MM.1S (cell line): ENCODE measurements around the gene GATAD2A.
A peak's percentile ranks its signal among the peaks of the same experiment; 100 is the strongest.

Experiments
- DNase-seq: peaks from one replicate; pipeline ENCODE4 v3.0.0-alpha.2; 2015
- H2AFZ ChIP-seq: fragments of 300-600 bp; sonication (generic); 2 replicates; pipeline ENCODE4 v1.6.0; 2016; ENCODE audit warnings: antibody characterized with exemption, low read length
- H3F3A ChIP-seq: fragments of 300-600 bp; sonication (generic); 2 replicates; pipeline ENCODE4 v1.6.1; 2016; ENCODE audit warnings: mild to moderate bottlenecking, antibody characterized with exemption, low read length, moderate library complexity, mixed read lengths; ENCODE audit not compliant: insufficient read depth
- H3K27ac ChIP-seq: fragments of 300-600 bp; sonication (generic); 2 replicates; pipeline ENCODE4 v1.5.1; 2016; ENCODE audit warnings: mild to moderate bottlenecking, low read length
- H3K27me3 ChIP-seq: fragments of 300-600 bp; sonication (generic); replicated peaks from 2 replicates; pipeline ENCODE4 v1.6.0; 2016; ENCODE audit warnings: low read length; ENCODE audit not compliant: insufficient read depth
- H3K36me3 ChIP-seq: fragments of 300-600 bp; sonication (generic); replicated peaks from 2 replicates; pipeline ENCODE4 v1.6.1; 2016; ENCODE audit warnings: mild to moderate bottlenecking, low read length, mixed read lengths; ENCODE audit not compliant: insufficient read depth
- H3K4me1 ChIP-seq: fragments of 300-600 bp; sonication (generic); 2 replicates; pipeline ENCODE4 v1.6.1; 2016; ENCODE audit warnings: low read length, mixed read lengths
- H3K4me2 ChIP-seq: fragments of 300-600 bp; sonication (generic); 2 replicates; pipeline ENCODE4 v1.6.0; 2016; ENCODE audit warnings: low read depth, low read length
- H3K4me3 ChIP-seq: fragments of 300-600 bp; sonication (generic); 2 replicates; pipeline ENCODE4 v1.5.1; 2016; ENCODE audit warnings: low read length, mixed read lengths
- H3K79me2 ChIP-seq: fragments of 300-600 bp; sonication (generic); 2 replicates; pipeline ENCODE4 v1.6.1; 2016; ENCODE audit warnings: mixed run types, low read length, mixed read lengths
- H3K9ac ChIP-seq: fragments of 300-600 bp; sonication (generic); 2 replicates; pipeline ENCODE4 v1.6.1; 2016; ENCODE audit warnings: low read length, mixed read lengths
- H3K9me2 ChIP-seq: fragments of 300-600 bp; sonication (generic); replicated peaks from 2 replicates; pipeline ENCODE4 v1.6.1; 2016; ENCODE audit warnings: mild to moderate bottlenecking, low read length, mixed read lengths; ENCODE audit not compliant: insufficient read depth
- H3K9me3 ChIP-seq: fragments of 300-600 bp; sonication (generic); replicated peaks from 2 replicates; pipeline ENCODE4 v1.6.1; 2016; ENCODE audit warnings: mild to moderate bottlenecking, low read length, mixed read lengths; ENCODE audit not compliant: insufficient read depth
- H4K20me1 ChIP-seq: fragments of 300-600 bp; sonication (generic); 2 replicates; pipeline ENCODE4 v1.6.1; 2016; ENCODE audit warnings: mild to moderate bottlenecking, low read length, moderate library complexity, mixed read lengths; ENCODE audit not compliant: insufficient read depth
- EZH2 ChIP-seq: fragments of 300-600 bp; sonication (generic); optimal IDR thresholded peaks from 2 replicates; pipeline ENCODE3; 2017; ENCODE audit warnings: low read depth, mild to moderate bottlenecking, antibody characterized with exemption, low read length, mixed read lengths
- EZH2phosphoT487 ChIP-seq: fragments of 300-600 bp; sonication (generic); IDR thresholded peaks from 2 replicates; pipeline ENCODE4 v1.6.1; 2018; ENCODE audit warnings: antibody characterized with exemption, low read length
- TF ChIP-seq, protein P1 (sequence below): fragments of 300-600 bp; sonication (generic); IDR thresholded peaks from 2 replicates; pipeline ENCODE4 v1.5.1; 2016; ENCODE audit warnings: antibody characterized with exemption, low read length, mixed read lengths

Gene GATAD2A

DNA sequence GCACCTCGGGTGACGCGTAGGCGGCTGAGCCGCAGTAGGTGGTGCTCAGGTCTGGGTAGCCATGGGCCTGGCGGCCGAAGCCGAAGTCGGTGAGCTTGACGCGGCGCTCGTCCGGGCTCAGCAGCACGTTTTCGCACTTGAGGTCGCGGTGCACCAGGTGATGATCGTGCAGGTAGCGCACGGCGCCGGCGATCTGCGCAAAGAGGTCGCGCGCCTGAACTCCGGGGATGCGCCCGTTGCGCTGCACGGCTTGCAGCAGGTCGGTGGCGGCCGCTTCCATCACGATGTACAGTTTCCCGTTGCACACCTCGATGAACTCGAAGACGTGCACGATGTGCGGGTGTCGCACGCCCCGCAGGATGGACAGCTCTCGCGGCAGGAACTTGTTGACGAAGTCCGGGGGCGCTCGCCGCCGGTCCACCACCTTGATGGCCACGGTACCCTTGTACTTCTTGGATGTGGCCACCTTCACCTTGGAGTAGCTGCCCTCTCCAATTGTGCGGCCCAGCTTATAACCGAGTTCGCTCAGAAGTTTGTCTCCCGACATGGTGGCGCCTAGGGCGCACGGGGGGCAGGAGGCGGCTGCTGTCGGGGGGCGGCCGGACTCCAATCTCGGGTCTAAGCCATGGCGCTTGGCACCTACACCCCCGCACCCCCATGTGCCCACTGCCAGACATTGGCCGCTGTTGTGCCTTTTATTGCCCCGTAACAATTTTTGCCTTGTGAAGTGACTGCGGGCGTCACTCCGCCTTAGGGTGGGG lies 109.6 kb downstream of the GATAD2A start, which contains the start of gene TSSK6:
TSSK6 (minus strand) TSS at position 668 of the 761 bp plus-strand sequence; CDS start at position 547, 121 bp downstream.
- no peaks in the 10 kb centered on the region for H3K9me3 ChIP-seq
- peaks cover 3% of the 10 kb centered on the region; the same call in 1 of the 2 replicates for H3K4me1 ChIP-seq
- TF ChIP-seq EZH2 (no peak), EZH2phosphoT487 (no peak)
- TF ChIP-seq, protein P1, sequence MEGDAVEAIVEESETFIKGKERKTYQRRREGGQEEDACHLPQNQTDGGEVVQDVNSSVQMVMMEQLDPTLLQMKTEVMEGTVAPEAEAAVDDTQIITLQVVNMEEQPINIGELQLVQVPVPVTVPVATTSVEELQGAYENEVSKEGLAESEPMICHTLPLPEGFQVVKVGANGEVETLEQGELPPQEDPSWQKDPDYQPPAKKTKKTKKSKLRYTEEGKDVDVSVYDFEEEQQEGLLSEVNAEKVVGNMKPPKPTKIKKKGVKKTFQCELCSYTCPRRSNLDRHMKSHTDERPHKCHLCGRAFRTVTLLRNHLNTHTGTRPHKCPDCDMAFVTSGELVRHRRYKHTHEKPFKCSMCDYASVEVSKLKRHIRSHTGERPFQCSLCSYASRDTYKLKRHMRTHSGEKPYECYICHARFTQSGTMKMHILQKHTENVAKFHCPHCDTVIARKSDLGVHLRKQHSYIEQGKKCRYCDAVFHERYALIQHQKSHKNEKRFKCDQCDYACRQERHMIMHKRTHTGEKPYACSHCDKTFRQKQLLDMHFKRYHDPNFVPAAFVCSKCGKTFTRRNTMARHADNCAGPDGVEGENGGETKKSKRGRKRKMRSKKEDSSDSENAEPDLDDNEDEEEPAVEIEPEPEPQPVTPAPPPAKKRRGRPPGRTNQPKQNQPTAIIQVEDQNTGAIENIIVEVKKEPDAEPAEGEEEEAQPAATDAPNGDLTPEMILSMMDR: no peak
- peak within 1 kb of the TSS; percentile 98 for H3K4me3 ChIP-seq
- H3K9me2 ChIP-seq: no peaks in the 10 kb centered on the region
- no peaks in the 10 kb centered on the region for H4K20me1 ChIP-seq
- H3K27ac ChIP-seq: peak within 1 kb of the TSS; percentile 51; the same call in 1 of the 2 replicates
- peak within 1 kb of the TSS; percentile 99 for H2AFZ ChIP-seq
- H3K27me3 ChIP-seq: no peaks in the 10 kb centered on the region
- peak within 1 kb of the TSS; percentile 87 for H3K9ac ChIP-seq
- H3F3A ChIP-seq: peaks cover 10% of the 10 kb centered on the region; the same call in 1 of the 2 replicates
- H3K4me2 ChIP-seq: peak within 1 kb of the TSS; percentile 91
- peaks cover 33% of the 10 kb centered on the region for H3K79me2 ChIP-seq
- no peak for DNase-seq
- no peaks in the 10 kb centered on the region for H3K36me3 ChIP-seq

DNA sequence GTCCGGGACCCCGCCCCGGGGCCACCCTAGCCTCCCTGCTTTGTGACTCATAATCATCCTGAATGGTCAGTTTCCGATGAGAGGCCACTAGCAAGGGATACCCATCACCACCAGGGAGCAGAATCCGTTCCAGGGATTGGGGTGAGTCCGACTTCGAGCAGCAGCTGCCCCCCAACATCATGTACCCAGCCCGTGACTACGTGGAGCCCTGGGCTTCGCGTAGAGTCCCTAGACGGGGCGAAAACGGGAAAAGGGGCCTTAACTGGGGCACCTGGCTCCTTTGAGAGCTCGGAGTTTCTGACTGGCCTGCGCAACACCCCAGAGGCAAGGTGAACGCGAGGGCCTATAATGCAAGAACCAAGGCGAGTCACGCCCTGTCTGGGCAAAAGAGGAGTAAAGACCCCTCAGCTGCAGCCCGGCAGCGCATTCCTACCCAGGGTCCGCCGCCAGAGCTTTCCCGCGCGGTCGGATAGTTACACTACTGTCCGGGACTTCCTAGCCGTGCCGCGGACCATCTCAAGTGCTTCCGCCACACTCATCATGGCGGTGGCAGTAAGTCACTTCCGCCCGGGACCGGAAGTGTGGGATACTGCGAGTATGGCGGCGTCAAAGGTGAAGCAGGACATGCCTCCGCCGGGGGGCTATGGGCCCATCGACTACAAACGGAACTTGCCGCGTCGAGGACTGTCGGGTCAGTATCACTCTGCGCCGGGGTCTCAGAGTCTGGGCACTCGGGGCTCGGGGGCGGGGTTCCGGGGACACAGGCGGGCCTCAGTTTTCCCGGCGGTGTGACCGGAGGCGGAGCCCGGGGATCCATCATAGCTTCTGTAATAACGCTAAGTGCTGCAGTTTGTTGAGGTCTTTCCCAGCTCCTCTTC lies 110.4 kb downstream of the GATAD2A start, which contains the start of gene NDUFA13:
NDUFA13 (plus strand) TSS at position 584 of the 878 bp plus-strand sequence; CDS start at position 598, 14 bp downstream.
- Histone ChIP-seq H3K9ac (peak within 1 kb of the TSS; percentile 87), H3K36me3 (no peaks in the 10 kb centered on the region), H3K9me2 (no peaks in the 10 kb centered on the region), H3K79me2 (peaks cover 41% of the 10 kb centered on the region), H4K20me1 (no peaks in the 10 kb centered on the region), H3K27ac (peak within 1 kb of the TSS; percentile 51; the same call in 1 of the 2 replicates), H3K9me3 (no peaks in the 10 kb centered on the region), H2AFZ (peak within 1 kb of the TSS; percentile 99), H3F3A (peaks cover 10% of the 10 kb centered on the region; the same call in 1 of the 2 replicates), H3K4me3 (peak within 1 kb of the TSS; percentile 98), H3K27me3 (no peaks in the 10 kb centered on the region), H3K4me2 (peak within 1 kb of the TSS; percentile 91), H3K4me1 (peaks cover 3% of the 10 kb centered on the region; the same call in 1 of the 2 replicates)
- peak; percentile 91 for DNase-seq
- TF ChIP-seq EZH2phosphoT487 (no peak), EZH2 (no peak)
- TF ChIP-seq, protein P1: no peak

DNA sequence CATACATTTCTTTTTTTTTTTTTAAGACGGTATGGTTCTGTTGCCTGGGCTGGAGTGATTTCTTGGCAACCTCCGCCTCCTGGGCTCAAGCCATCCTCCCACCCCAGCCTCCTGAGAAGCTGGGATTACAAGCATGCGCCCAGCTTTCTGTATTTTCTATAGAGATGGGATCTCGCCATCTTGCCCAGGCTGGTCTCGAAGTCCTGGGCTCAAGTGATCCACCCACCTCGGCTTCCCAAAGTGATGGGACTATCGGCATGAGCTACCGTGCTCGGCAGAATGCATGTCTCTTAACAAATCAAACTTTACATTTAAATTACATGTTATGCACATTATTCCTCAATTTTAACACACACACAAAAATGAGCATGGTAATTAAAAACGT lies 111.8 kb downstream of the GATAD2A start:
- no peaks in the 10 kb centered on the region for H4K20me1 ChIP-seq
- H3K4me2 ChIP-seq: peak overlapping the region; percentile 91; the same call in 1 of the 2 replicates
- no peak overlapping the region for H3K9ac ChIP-seq
- H3K27ac ChIP-seq: no peak overlapping the region
- DNase-seq: no peak
- peaks cover 10% of the 10 kb centered on the region; the same call in 1 of the 2 replicates for H3F3A ChIP-seq
- no peaks in the 10 kb centered on the region for H3K9me2 ChIP-seq
- TF ChIP-seq EZH2phosphoT487 (no peak), EZH2 (no peak)
- TF ChIP-seq, protein P1: no peak
- H3K4me1 ChIP-seq: peaks cover 3% of the 10 kb centered on the region; the same call in 1 of the 2 replicates
- H3K9me3 ChIP-seq: no peaks in the 10 kb centered on the region
- peaks cover 46% of the 10 kb centered on the region for H3K79me2 ChIP-seq
- no peak overlapping the region for H2AFZ ChIP-seq
- no peak overlapping the region for H3K4me3 ChIP-seq
- no peaks in the 10 kb centered on the region for H3K27me3 ChIP-seq
- H3K36me3 ChIP-seq: no peaks in the 10 kb centered on the region
